Kidney (tissue), 14 donors: ENCODE data around the gene PCDH8. TPM values are rescaled to one million over a fixed set of nuclear protein-coding genes. Genes with fewer than 3 reads are reported as not detected.

Experiments
- DNase-seq, 5 donors: peaks; one replicate each; pipeline ENCODE4 v3.0.0-alpha.2; 2013 to 2020
- FAIRE-seq: peaks from 2 replicates; lab custom pipeline; 2012; peaks lifted over from hg19 to GRCh38; lab: Jason Lieb, UNC
- H3K27ac ChIP-seq, 2 donors: one replicate each; pipeline ENCODE4 v1.7.0; 2013; ENCODE audit warnings: low read depth in 2 of 2, low read length in 2 of 2, inconsistent platforms in 1 of 2
- H3K27me3 ChIP-seq: one replicate; pipeline ENCODE4 v1.7.1; 2013; ENCODE audit warnings: low read length, inconsistent platforms; ENCODE audit not compliant: control insufficient read depth, insufficient read depth
- H3K36me3 ChIP-seq, 3 donors: one replicate each; pipeline versions ENCODE4 v1.7.0 to v1.7.1; 2013; ENCODE audit warnings: low read length in 3 of 3, control low read depth in 1 of 3, inconsistent platforms in 1 of 3; ENCODE audit not compliant: insufficient read depth in 3 of 3, control insufficient read depth in 2 of 3
- H3K4me1 ChIP-seq, 3 donors: one replicate each; pipeline versions ENCODE4 v1.7.0 to v1.7.1; 2013; ENCODE audit warnings: low read length in 3 of 3, inconsistent platforms in 1 of 3, low read depth in 1 of 3; ENCODE audit not compliant: control insufficient read depth in 2 of 3, insufficient read depth in 2 of 3
- H3K4me3 ChIP-seq, 3 donors: one replicate each; pipeline versions ENCODE4 v1.7.0 to v1.8.1; 2013; ENCODE audit warnings: low read length in 3 of 3, control low read depth in 1 of 3, inconsistent platforms in 1 of 3
- H3K9ac ChIP-seq, 3 donors: one replicate each; pipeline versions ENCODE4 v1.7.0 to v1.7.1; 2013; ENCODE audit warnings: low read length in 3 of 3, control low read depth in 1 of 3, inconsistent platforms in 1 of 3
- H3K9me3 ChIP-seq, 3 donors: one replicate each; pipeline versions ENCODE4 v1.7.0 to v1.7.1; 2013; ENCODE audit warnings: low read length in 3 of 3, control low read depth in 1 of 3, inconsistent platforms in 1 of 3; ENCODE audit not compliant: control insufficient read depth in 2 of 3, insufficient read depth in 1 of 3
- intact Hi-C: fragments of 100-400 bp; cut with DNase I; formaldehyde crosslinking; loops from one replicate; pipeline ENCODE4 v1.11.1; 2022
- polyA plus RNA-seq: library from polyadenylated mRNA; stranded (reverse); fragments of 350-450 nt; fragmentation: Illumina TruSeq; extraction: RNeasy Lipid Tissue Mini Kit (QIAGEN cat#74804); gene quantifications from one replicate; pipeline ENCODE4 v1.2.3, GENCODE V29; 2014; ENCODE audit warnings: low read depth, low replicate concordance; ENCODE audit not compliant: insufficient read depth
- total RNA-seq: library from RNA; stranded (reverse); fragmentation: NEBNext Ultra II Directional; extraction: Animal tissue kit (Norgen Biotek cat#: 25700); gene quantifications from one replicate; pipeline ENCODE4 v1.2.1, GENCODE V29; 2021
- TF ChIP-seq, protein P1 (sequence below): IDR thresholded peaks from 3 replicates; pipeline ENCODE4 v1.5.1; 2012; ENCODE audit warnings: mild to moderate bottlenecking, moderate library complexity, borderline replicate concordance; ENCODE audit not compliant: insufficient read depth; ENCODE audit errors: extremely low read depth
- donor health status: control.
- donor health status: control.
- donor health status: control.
- donor health status: control.
- donor health status: control.
- donor health status: DM: yes; HTN: yes; CAD: no.
- donor health status: Normal renal cell carcinoma (clear cell type).

PCDH8 gene
- total and polyA plus RNA-seq, 2 donors from 2014 or later: not detected

- FAIRE-seq (no peak), DNase-seq (no peak)
- Histone ChIP-seq H3K36me3 (no peaks in the 10 kb centered on the region), H3K4me1 (no peaks in the 10 kb centered on the region), H3K9ac (no peak overlapping the region), H3K9me3 (no peaks in the 10 kb centered on the region), H3K27me3 (no peaks in the 10 kb centered on the region), H3K27ac (no peak overlapping the region), H3K4me3 (no peak overlapping the region)
- TF ChIP-seq, protein P1, sequence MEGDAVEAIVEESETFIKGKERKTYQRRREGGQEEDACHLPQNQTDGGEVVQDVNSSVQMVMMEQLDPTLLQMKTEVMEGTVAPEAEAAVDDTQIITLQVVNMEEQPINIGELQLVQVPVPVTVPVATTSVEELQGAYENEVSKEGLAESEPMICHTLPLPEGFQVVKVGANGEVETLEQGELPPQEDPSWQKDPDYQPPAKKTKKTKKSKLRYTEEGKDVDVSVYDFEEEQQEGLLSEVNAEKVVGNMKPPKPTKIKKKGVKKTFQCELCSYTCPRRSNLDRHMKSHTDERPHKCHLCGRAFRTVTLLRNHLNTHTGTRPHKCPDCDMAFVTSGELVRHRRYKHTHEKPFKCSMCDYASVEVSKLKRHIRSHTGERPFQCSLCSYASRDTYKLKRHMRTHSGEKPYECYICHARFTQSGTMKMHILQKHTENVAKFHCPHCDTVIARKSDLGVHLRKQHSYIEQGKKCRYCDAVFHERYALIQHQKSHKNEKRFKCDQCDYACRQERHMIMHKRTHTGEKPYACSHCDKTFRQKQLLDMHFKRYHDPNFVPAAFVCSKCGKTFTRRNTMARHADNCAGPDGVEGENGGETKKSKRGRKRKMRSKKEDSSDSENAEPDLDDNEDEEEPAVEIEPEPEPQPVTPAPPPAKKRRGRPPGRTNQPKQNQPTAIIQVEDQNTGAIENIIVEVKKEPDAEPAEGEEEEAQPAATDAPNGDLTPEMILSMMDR: no peak
- intact Hi-C loops: no loop called here
Observed at GRCh38 chr13:52804202-52804641, 44.2 kb downstream of the PCDH8 start.

GRCh38 chr13:52800856-52801255 lies 47.6 kb downstream of the PCDH8 start:
- no peaks in the 10 kb centered on the region for H3K27me3 ChIP-seq
- H3K9ac ChIP-seq: no peak overlapping the region
- TF ChIP-seq, protein P1: no peak
- H3K36me3 ChIP-seq: no peaks in the 10 kb centered on the region
- intact Hi-C loops: no loop called here
- H3K27ac ChIP-seq: no peak overlapping the region
- no peaks in the 10 kb centered on the region for H3K4me1 ChIP-seq
- FAIRE-seq (no peak), DNase-seq (no peak)
- H3K9me3 ChIP-seq: no peaks in the 10 kb centered on the region
- no peak overlapping the region for H3K4me3 ChIP-seq

DNA sequence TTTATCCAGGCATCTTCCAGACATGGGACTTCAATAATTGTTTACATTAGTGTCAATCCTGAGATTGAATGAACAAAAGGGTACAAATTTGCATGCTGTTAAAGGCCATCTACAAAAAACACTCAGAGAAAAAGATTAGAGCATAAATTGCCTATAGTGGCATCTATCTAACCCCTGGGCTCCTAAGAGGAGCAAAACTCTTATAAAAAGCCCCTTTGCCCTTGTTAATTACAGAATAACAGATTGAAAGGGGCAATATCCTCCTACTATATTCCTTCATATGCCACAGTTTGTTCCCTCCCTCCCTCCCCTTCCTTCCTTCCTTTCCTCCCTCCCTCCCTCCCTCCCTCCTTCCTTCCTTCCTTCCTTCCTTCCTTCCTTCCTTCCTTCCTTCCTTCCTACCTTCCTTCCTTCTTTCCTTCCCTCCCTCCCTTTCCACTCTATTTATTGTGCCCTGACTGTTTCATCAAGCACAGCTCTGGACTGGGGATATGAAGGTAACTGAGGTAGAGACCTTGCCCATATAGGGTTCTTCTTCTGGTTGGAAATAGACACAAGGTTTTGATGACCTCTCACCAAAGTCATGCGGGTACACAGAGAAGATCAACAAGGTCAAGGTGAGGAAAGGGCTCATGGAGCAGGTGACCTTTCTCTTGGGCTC lies 49.5 kb downstream of the PCDH8 start:
- no peaks in the 10 kb centered on the region for H3K4me1 ChIP-seq
- H3K4me3 ChIP-seq: no peak overlapping the region
- intact Hi-C loops: no loop called here
- no peak overlapping the region for H3K27ac ChIP-seq
- FAIRE-seq: no peak
- no peak overlapping the region for H3K9ac ChIP-seq
- H3K9me3 ChIP-seq: no peaks in the 10 kb centered on the region
- DNase-seq: no peak
- TF ChIP-seq, protein P1: no peak
- no peaks in the 10 kb centered on the region for H3K36me3 ChIP-seq
- H3K27me3 ChIP-seq: no peaks in the 10 kb centered on the region

GRCh38 chr13:52797176-52797575 lies 51.3 kb downstream of the PCDH8 start:
- Histone ChIP-seq H3K27ac (no peak overlapping the region), H3K4me3 (no peak overlapping the region), H3K9ac (no peak overlapping the region), H3K36me3 (no peaks in the 10 kb centered on the region), H3K4me1 (no peaks in the 10 kb centered on the region), H3K9me3 (no peaks in the 10 kb centered on the region), H3K27me3 (no peaks in the 10 kb centered on the region)
- DNase-seq (no peak), FAIRE-seq (no peak)
- intact Hi-C loops: no loop called here
- TF ChIP-seq, protein P1: no peak
